ENCODE results near the gene CDK14.

Gene CDK14

DNA sequence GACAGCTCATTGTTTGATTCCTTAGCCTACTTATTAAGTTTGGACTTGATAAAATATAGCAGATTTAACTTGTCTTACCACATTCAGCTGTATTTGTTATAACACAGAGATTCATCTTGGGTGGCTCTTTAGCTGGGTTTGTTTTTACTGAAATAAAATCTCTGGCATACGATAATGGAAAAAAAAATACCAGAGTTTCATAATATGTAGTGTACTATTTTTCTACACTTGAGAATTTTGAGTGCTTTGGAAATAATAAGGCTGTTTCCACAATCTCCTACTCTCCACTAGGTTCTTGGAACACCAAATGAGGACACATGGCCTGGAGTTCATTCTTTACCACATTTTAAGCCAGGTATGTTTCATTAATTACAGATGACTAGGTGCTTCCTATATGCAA, 449.5 kb downstream of the CDK14 start:
- TF ChIP-seq, protein P1, sequence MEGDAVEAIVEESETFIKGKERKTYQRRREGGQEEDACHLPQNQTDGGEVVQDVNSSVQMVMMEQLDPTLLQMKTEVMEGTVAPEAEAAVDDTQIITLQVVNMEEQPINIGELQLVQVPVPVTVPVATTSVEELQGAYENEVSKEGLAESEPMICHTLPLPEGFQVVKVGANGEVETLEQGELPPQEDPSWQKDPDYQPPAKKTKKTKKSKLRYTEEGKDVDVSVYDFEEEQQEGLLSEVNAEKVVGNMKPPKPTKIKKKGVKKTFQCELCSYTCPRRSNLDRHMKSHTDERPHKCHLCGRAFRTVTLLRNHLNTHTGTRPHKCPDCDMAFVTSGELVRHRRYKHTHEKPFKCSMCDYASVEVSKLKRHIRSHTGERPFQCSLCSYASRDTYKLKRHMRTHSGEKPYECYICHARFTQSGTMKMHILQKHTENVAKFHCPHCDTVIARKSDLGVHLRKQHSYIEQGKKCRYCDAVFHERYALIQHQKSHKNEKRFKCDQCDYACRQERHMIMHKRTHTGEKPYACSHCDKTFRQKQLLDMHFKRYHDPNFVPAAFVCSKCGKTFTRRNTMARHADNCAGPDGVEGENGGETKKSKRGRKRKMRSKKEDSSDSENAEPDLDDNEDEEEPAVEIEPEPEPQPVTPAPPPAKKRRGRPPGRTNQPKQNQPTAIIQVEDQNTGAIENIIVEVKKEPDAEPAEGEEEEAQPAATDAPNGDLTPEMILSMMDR (IDR thresholded peaks at IDR 0.05), result no peak
- Histone ChIP-seq H3K4me1 (no peaks in the 10 kb centered on the region), H3K27ac (no peak overlapping the region)

DNA sequence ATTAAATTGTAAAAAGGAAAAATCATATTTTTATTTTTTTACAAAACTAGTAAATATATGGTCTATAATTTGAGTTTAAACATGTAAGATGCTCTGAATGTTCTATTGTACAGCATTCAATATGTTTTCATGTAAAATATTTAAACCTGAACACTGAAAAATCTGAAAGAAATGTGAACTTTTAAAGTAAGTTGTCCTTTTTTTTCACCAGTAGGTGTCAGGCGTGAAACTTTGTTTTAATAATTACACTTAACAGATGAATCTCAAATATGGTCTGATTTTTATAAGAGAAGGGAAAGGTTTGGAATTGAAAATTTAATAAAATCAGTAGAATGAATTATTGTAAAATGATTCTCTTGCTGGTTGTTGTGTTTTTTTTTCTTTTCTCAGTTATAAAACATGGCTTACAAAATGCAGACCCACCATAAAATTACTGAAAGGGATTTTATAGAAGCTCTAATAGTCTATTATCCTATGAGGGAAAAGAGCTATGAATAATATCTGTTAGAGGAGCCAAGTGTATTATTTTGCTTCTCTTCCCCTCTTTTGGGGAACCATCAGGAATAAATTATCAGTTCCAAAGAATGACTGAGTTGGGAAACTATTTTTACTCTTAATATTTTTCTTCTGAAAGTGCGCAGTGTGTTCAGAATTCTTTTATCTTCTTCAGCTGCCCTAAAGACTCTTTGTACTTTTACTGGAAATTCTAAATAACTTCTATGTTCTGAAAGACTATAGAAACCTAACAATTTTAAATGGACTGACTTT, 450.4 kb downstream of the CDK14 start:
- no peak overlapping the region for H3K4me2 ChIP-seq (ENCODE audit: low read length)
- no peaks in the 10 kb centered on the region for H3K27me3 ChIP-seq (ENCODE audit: control insufficient read depth, insufficient read depth, low read length)
- no peaks in the 10 kb centered on the region for H3K36me3 ChIP-seq (ENCODE audit: control insufficient read depth, insufficient read depth, low read length)
- H3K27ac ChIP-seq, result no peak overlapping the region
- H3K9ac ChIP-seq, result no peak overlapping the region
- TF ChIP-seq, protein P1 (IDR thresholded peaks at IDR 0.05), result peak; percentile 23
- no peaks in the 10 kb centered on the region for H3K79me2 ChIP-seq
- H3K4me3 ChIP-seq (ENCODE audit: low read depth, low read length), result no peak overlapping the region
- H3K9me3 ChIP-seq (ENCODE audit: control insufficient read depth, low read length), result no peaks in the 10 kb centered on the region
- H2AFZ ChIP-seq, result no peak overlapping the region
- H3K4me1 ChIP-seq, result no peaks in the 10 kb centered on the region

More for the DNA sequence above, 449.5 kb downstream of the CDK14 start:
- H3K4me3 ChIP-seq (ENCODE audit: low read depth, low read length), result no peak overlapping the region
- no peaks in the 10 kb centered on the region for H3K36me3 ChIP-seq (ENCODE audit: control insufficient read depth, insufficient read depth, low read length)
- H3K9me3 ChIP-seq (ENCODE audit: control insufficient read depth, low read length), result no peaks in the 10 kb centered on the region
- H3K27me3 ChIP-seq (ENCODE audit: control insufficient read depth, insufficient read depth, low read length), result no peaks in the 10 kb centered on the region
- no peaks in the 10 kb centered on the region for H3K79me2 ChIP-seq
- H2AFZ ChIP-seq, result no peak overlapping the region
- no peak overlapping the region for H3K9ac ChIP-seq
- H3K4me2 ChIP-seq (ENCODE audit: low read length), result no peak overlapping the region

DNA sequence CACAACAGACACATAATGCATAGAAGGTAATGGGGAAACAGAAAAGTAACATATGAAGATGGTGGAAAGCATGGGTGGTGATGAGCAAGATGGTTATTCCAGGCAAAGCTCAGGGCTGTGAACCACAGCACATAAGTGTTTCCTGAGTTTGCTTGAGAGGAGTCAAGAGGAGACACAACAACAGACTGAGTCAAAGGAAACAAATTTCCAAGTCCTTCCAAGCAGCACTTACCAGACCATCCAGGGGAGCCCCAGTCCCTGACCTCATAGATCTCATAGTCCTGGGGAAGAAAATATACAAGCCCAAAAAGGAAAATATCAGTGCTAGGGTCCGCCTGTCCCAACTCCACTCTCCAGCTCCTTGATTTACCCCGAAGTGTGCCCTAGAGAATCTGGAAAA, 451.5 kb downstream of the CDK14 start:
- Histone ChIP-seq H2AFZ (no peak overlapping the region), H3K9me3 (ENCODE audit: control insufficient read depth, low read length) (no peaks in the 10 kb centered on the region), H3K27me3 (ENCODE audit: control insufficient read depth, insufficient read depth, low read length) (no peaks in the 10 kb centered on the region), H3K4me3 (ENCODE audit: low read depth, low read length) (no peak overlapping the region), H3K4me2 (ENCODE audit: low read length) (no peak overlapping the region), H3K9ac (no peak overlapping the region), H3K79me2 (no peaks in the 10 kb centered on the region), H3K36me3 (ENCODE audit: control insufficient read depth, insufficient read depth, low read length) (no peaks in the 10 kb centered on the region), H3K27ac (no peak overlapping the region), H3K4me1 (no peaks in the 10 kb centered on the region)
- TF ChIP-seq, protein P1 (IDR thresholded peaks at IDR 0.05), result no peak

DNA sequence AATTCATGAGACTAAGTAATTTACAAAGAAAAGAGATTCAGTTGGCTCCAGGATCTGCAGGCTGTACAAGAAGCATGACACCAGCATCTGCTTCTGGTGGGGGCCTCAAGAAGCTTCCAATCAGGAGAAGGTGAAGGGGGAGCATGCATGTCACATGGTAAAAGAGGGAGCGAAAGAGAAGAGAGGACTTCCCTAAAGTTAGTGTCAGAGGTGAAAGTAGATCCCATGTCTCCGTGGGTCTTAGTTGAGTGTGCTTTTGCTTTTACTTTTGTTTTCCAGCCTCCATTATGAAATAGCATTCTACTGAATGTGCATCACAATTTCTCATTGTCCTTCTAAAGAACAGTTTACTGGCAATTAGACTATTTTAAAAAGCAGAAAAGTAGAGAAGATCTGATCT, 454.6 kb downstream of the CDK14 start:
- H3K27ac ChIP-seq, result no peak overlapping the region
- no peak overlapping the region for H3K9ac ChIP-seq
- no peaks in the 10 kb centered on the region for H3K4me1 ChIP-seq
- no peaks in the 10 kb centered on the region for H3K27me3 ChIP-seq (ENCODE audit: control insufficient read depth, insufficient read depth, low read length)
- no peaks in the 10 kb centered on the region for H3K9me3 ChIP-seq (ENCODE audit: control insufficient read depth, low read length)
- no peaks in the 10 kb centered on the region for H3K79me2 ChIP-seq
- H3K4me3 ChIP-seq (ENCODE audit: low read depth, low read length), result no peak overlapping the region
- TF ChIP-seq, protein P1 (IDR thresholded peaks at IDR 0.05), result no peak
- no peak overlapping the region for H2AFZ ChIP-seq
- no peaks in the 10 kb centered on the region for H3K36me3 ChIP-seq (ENCODE audit: control insufficient read depth, insufficient read depth, low read length)
- H3K4me2 ChIP-seq (ENCODE audit: low read length), result no peak overlapping the region

DNA sequence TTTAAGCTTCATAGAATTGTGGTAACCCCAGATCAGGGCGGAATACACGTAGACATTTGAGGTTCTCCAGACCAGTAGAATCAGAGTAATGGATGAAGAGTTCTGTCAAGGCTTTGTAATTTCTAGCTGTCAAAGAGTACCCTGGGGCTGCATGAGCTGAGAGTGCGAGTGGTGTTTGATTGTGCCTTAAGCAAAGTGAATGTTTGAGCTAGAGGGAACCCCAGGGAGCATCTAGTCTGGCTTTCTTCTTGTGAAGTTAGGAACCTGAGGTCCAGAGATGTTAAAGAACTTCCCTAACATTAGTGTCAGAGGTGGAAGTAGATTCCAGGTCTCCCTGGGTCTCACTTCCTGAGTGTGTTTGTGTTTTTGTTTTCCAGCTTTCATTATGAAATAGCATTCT, 455.8 kb downstream of the CDK14 start:
- Histone ChIP-seq H3K9ac (no peak overlapping the region), H3K4me1 (no peaks in the 10 kb centered on the region), H3K27me3 (ENCODE audit: control insufficient read depth, insufficient read depth, low read length) (no peaks in the 10 kb centered on the region), H2AFZ (no peak overlapping the region), H3K4me2 (ENCODE audit: low read length) (no peak overlapping the region), H3K27ac (no peak overlapping the region), H3K36me3 (ENCODE audit: control insufficient read depth, insufficient read depth, low read length) (no peaks in the 10 kb centered on the region), H3K79me2 (no peaks in the 10 kb centered on the region), H3K9me3 (ENCODE audit: control insufficient read depth, low read length) (no peaks in the 10 kb centered on the region), H3K4me3 (ENCODE audit: low read depth, low read length) (no peak overlapping the region)
- TF ChIP-seq, protein P1 (IDR thresholded peaks at IDR 0.05), result no peak
